ENCODE measurements around the gene EPB41L1.

- TF ChIP-seq CTCF (IDR thresholded peaks at IDR 0.05) (no peak), POLR2A (IDR thresholded peaks at IDR 0.05) (no peak), EP300 (IDR thresholded peaks at IDR 0.05) (no peak), POLR2AphosphoS5 (IDR thresholded peaks at IDR 0.05) (no peak)
Measured at GRCh38 chr20:36193977-36194712, 39.6 kb downstream of the EPB41L1 start.
